ENCODE measurements around the gene RGS13.
A peak's percentile ranks its signal among the peaks of the same experiment; 100 is the strongest.

Gene RGS13

DNA sequence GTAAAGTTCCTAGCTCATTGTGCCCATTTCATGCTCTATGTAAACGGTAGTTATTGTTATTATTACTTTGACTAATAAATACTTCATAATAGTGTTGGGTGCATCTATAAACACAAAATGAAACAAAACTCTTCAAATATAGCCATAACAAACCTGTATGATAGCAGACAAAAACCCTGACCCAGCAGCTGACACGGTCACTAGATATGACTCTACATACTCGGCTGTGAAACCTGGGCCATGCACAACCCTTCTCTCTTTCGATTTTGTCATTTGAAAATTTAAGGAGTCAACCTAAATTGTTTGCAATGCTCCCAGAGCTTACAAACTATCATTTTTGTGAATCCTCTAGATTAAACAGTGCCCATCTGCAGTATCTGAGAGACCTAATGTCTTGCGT lies 8.0 kb upstream of the RGS13 start:
- DNase-seq: no peak

- DNase-seq: no peak
Measured at GRCh38 chr1:192628396-192629057, 7.4 kb upstream of the RGS13 start.

GRCh38 chr1:192629612-192630011 lies 6.3 kb upstream of the RGS13 start:
- no peak for DNase-seq

DNA sequence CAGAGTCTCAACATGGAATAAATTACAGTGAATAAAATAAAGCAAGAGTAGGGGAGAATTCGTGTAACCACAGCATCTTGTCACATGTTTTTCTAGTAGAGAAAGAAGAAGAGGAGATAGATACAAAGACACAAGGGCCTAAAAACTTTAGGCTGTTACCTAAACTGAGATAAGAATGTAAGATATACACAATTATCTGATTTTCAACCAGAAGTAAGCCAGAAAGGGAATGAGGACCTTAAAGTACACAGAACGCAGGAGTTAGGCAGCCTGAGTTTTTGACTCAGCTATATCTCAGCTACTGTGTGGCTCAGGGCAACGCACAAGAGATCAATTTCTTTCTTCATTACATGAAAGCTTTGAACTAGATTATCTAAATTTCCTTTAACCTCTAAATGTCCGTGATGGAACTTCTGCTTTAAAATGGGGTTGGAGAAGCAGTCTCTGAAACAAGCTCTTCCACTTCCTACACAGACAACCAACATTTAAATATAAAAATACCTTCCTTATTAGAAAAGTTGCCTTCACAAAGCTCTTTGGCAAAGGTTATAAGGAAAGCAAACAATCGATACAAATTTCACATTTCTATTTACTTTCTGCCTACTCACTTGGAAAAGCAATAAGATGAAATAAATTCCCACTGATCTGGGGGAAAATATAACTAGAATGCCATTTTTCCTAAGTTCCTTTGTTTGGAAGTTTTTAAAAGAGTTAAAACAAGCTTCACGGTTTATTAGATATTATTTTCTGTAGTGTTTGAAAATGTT lies 5.2 kb upstream of the RGS13 start:
- DNase-seq: no peak

- DNase-seq: no peak
Measured at GRCh38 chr1:192631749-192632148, 4.2 kb upstream of the RGS13 start.

- no peak for DNase-seq
Measured at GRCh38 chr1:192632188-192632587, 3.8 kb upstream of the RGS13 start.

- no peak for DNase-seq
Measured at GRCh38 chr1:192632641-192633532, 3.1 kb upstream of the RGS13 start.

DNA sequence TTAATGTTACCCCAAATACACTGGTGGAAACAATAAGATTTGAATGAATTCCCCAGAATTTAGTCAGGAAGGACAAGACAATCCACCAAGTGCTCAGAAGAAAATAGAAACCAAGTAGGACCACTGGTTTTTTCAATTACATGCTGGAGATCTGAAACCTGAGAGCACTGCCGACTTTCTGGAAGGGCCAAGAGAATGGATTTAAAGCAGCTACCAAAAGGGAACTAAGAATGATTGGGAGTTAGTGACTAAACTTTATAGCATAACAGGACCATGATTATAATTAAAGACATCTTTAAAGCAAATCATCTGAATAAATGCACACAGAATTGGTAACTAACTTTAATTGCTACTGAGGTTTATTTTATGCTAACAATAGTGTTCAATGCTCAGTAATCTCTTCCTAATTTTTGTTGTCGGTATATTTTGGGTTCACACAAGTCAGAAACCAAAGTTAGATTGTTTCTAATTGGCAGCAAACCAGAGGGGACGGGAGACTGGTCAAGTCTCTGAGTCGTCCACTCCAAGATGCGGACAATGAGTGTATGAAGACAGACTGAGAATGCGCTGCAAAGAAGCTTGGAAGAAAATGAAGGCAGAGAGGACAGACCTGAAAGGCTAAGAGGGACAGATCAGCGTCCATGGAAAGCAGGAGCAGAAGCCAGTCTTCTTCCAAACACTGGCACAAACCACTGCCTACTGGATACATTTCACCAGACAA lies 2.3 kb upstream of the RGS13 start:
- DNase-seq: no peak

DNA sequence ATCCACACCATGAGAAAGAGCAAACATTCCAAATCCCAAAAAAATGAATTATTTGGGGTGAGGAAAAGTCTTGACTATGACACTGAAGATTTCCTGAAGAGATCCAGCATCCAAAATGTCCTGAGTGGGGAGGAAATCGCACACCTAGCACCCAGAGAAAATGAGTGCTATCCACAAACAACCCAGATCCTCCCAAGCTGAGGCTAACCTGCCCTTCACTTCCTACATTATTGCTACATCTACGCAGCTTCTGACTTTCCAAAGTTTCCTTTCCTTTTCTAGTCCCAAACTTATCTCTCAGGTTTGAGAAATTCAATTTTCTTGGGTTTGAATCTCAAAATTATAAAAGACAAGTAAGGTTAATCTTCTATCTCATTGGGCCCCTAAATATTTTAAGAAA lies 906 bp upstream of the RGS13 start:
- no peak for DNase-seq

DNA sequence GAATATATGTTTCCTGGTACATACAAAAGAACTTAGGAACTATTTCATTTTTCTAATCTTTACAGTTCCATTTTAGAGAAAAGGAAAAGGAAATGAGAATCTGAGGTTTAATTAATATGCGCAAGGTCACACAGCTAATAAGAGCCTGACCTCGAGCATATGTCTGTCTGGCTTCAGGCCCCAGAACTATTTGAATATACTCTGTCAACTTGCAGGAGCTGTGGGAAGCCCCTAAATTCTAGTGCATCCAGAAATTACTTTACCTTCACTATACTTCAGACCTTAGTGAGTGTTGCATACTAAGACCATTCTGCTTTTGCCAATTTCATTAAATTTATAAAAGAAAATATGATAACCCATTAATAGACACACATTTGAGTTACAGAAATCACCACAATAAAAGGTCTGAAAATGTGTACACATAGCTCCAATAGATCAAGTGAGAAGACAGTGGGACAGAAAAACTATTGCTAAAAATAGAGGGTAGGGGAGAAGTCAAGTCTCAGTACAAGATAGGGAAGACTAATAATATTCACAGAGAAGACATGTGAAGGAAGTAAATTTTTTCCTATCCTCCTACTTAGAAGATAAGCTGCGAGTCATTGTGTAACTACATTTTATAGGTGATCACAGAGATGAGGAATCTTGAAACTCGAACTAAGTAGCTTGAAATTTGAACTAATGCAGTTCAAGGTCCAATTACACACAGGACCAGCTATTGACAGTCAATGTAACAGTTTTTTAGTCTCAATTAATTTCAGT lies 3.8 kb downstream of the RGS13 start:
- peak; percentile 28 for DNase-seq

- no peak for DNase-seq
Measured at GRCh38 chr1:192652159-192652558, 16.2 kb downstream of the RGS13 start.

DNA sequence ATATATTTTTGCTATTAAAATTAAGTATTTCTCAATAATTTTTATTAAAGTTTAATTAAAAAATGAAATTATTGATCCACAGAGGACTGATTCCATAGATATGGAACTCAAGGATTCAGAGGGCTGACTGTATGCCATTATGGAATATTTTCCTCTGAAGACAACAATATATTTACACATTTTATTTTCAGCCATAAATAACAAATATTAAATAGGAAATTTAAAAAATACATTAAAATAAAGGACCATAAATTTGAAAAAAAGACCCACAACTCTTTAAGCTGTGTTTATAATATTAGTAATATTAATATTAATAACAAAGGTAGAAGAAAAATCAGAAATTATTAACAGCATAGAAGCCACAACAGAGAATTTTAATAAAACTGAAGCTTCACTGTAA lies 18.2 kb downstream of the RGS13 start:
- DNase-seq: no peak

DNA sequence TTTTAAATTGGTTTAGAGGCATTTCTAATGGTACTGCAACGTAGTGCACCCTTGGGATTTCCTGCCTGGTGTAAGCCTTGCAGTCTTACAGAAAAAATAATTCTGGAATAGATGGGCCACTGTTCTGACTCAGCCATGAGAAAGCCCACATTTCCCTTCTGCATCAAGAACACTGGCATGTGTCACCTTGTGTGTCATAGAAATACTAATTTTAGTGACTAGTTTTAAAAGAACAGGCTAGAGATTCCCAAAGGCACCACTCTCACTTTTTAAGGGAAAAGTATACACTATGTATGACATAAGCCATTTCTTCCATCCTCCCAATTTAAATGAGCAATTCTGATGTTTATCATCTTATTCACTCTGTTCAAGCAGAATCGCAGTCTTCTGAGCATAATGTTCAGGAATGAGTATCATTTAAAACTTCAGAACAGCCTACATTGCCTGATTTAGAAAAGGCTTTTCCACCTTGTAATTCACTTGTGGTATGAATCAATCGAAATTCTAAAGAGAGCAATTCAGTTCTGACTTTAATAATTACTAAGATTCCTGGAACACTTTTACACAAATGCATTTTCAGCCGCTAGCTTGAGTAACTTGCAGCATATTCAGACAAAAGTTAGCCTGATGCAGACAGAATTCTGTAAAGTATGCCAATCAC lies 18.8 kb downstream of the RGS13 start:
- DNase-seq: no peak

DNA sequence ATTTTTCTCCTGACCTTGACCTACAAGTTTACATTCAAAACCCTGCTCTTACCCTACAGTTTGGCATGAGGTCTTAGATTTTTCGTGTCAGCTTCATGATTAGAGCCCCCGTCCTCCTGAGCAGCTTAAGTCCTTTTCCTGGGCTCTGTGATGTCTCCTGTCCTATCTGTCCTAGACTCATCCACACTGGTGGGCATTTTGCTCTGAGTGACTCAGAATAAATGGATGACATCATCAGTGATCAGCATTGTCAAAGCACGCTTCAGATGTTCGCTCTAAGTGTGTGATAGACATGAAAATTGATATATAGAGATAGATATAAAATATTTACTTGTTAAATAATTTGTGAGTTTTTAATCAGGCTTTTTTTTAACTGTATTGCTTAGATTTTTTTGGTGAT lies 21.8 kb downstream of the RGS13 start:
- no peak for DNase-seq

- no peak for DNase-seq
Measured at GRCh38 chr1:192658255-192658654, 22.3 kb downstream of the RGS13 start.

DNA sequence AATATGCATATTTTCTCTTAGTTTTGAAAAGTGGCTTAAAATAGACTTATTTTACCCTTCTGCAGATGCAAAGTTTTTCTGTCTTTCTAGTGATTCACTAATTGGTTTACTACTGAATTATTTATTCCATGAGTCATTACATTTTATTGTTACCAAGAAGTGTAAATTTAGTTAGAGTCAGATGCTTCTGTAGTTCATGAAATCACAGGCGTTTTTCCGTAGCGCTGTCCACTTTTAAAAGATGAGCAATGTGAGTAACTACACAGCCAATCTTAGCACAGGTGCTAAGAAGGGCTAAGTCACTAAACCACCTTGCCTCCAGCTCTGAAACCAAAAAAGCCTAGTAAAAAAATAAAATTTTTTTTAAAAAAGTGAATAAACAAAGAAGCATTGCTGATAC lies 24.7 kb downstream of the RGS13 start:
- DNase-seq: no peak

DNA sequence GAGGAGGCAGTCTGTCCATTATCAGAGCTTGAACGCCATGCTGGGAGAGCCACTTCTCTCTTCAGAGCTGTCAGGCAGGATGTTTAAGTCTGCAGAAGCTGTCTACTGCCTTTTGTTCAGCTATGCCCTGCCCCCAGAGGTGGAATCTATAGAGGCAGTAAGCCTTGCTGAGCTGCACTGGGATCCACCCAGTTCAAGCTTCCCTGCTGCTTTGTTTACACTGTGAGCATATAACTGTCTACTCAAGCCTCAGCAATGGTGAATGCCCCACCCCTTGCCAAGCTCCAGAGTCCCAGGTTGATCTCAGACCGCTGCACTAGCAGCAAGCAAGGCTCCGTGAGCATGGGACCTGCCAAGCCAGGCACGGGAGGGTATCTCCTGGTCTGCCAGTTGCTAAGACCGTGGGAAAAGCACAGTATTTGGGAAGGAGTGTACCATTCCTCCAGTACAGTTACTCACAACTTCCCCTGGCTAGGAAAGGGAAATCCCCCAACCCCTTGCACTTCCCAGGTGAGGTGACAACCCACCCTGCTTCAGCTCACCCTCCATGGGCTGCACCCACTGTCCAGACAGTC lies 32.5 kb downstream of the RGS13 start:
- DNase-seq: no peak

DNA sequence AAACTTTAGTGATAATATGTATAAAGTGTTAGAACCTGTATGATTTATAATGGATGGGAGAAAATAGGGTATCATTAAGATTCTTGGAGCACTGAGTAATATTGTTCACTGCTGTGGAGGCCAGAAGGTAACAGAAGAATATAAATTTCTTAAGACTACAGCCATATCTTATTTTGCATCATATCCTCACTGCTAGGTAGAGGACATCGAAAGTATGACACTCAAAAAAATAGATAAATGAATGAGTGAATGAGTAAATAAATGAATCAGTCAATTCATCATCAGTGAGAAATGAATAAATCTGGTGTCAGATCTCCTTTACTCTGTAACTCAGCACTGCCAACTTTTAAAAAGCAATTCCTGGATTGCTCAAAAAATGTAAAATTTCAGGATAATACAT lies 33.2 kb downstream of the RGS13 start:
- no peak for DNase-seq

- no peak for DNase-seq
Measured at GRCh38 chr1:192675716-192676115, 39.8 kb downstream of the RGS13 start.

GRCh38 chr1:192678099-192678498 lies 42.2 kb downstream of the RGS13 start:
- no peak for DNase-seq

DNA sequence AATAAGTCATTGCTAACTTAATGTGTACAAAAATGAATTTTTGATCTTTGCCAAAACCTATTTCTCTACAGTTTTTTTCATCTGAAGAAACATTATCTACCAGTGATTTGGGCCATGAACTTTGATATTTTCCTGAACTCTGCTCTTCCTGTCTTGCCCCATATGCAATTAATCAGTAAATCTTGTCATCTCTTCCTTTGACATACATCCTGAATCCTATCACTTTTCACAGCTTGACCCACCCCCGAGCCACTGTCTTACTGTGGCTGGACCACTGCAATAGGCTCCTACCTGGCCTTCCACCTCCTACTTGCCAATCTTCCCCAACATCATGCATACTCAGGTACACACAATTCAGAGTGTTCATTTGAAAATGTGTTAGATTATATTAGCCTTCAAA lies 46.4 kb downstream of the RGS13 start:
- DNase-seq: no peak
